IMR-90 (cell line): Measurements from ENCODE around the gene DPH2. TPM values are rescaled to one million over a fixed set of nuclear protein-coding genes. Genes with fewer than 3 reads are reported as not detected.

ENCODE experiments used
- ATAC-seq: fragments of 200-7000 bp; cut with Tn5 transposase; 2 replicates; pipeline ENCODE4 v1.9.1; 2020; ENCODE audit warnings: low read depth, mild to moderate bottlenecking, moderate library complexity
- BruUV-seq: library from RNA; stranded (reverse); fragments of 400-500 nt; replicated peaks from 2 replicates; lab custom pipeline; 2021; lab: Mats Ljungman, UMichigan
- CTCF ChIA-PET: fragments of 300-600 bp; formaldehyde crosslinking; extraction: SDS; loops from one replicate; lab custom pipeline; 2021; ENCODE audit warnings: antibody characterized with exemption; lab: Yijun Ruan, JAX
- POLR2A ChIA-PET: fragments of 300-600 bp; sonication (Branson Sonifier 250); formaldehyde crosslinking; loops from one replicate; lab custom pipeline; 2022; ENCODE audit warnings: antibody characterized with exemption; ENCODE audit not compliant: unreplicated experiment; lab: Charles Lee
- DNase-seq: peaks from one replicate; pipeline ENCODE4 v3.0.0; 2013
- H2AFZ ChIP-seq: replicated peaks from 2 replicates; pipeline ENCODE3; 2013; ENCODE audit warnings: low read length, mild to moderate bottlenecking; ENCODE audit not compliant: poor library complexity
- H2AK5ac ChIP-seq: 2 replicates; pipeline ENCODE4 v1.6.1; 2013; ENCODE audit warnings: low read depth, low read length, inconsistent platforms
- H2AK9ac ChIP-seq: replicated peaks from 2 replicates; pipeline ENCODE3; 2013; ENCODE audit warnings: mild to moderate bottlenecking, low read depth, low read length, moderate library complexity; ENCODE audit not compliant: poor library complexity
- H2BK120ac ChIP-seq: 2 replicates; pipeline ENCODE4 v1.6.1; 2013; ENCODE audit warnings: low read depth, low read length, inconsistent platforms
- H2BK15ac ChIP-seq: 3 replicates; pipeline ENCODE4 v1.6.1; 2013; ENCODE audit warnings: low read depth, low read length, inconsistent platforms
- H2BK20ac ChIP-seq: 2 replicates; pipeline ENCODE4 v1.6.1; 2013; ENCODE audit warnings: low read depth, mild to moderate bottlenecking, inconsistent platforms, low read length, moderate library complexity
- H2BK5ac ChIP-seq: 2 replicates; pipeline ENCODE4 v1.6.1; 2013; ENCODE audit warnings: mild to moderate bottlenecking, low read depth, low read length, inconsistent platforms; ENCODE audit not compliant: poor library complexity, severe bottlenecking
- H3K14ac ChIP-seq: replicated peaks from 2 replicates; pipeline ENCODE4 v1.6.1; 2013; ENCODE audit warnings: low read depth, low read length, inconsistent platforms
- H3K18ac ChIP-seq: 2 replicates; pipeline ENCODE4 v1.6.1; 2013; ENCODE audit warnings: low read depth, low read length, control low read depth
- H3K23ac ChIP-seq: 2 replicates; pipeline ENCODE4 v1.6.1; 2013; ENCODE audit warnings: low read depth, low read length, inconsistent platforms
- H3K27ac ChIP-seq: 2 replicates; pipeline ENCODE4 v1.5.1; 2013; ENCODE audit warnings: mild to moderate bottlenecking, control low read depth, low read length; ENCODE audit not compliant: insufficient read depth
- H3K27me3 ChIP-seq: 2 replicates; pipeline ENCODE4 v1.6.1; 2013; ENCODE audit warnings: low read length; ENCODE audit not compliant: control insufficient read depth, insufficient read depth
- H3K36me3 ChIP-seq: 2 replicates; pipeline ENCODE4 v1.6.1; 2013; ENCODE audit warnings: low read length, mixed read lengths; ENCODE audit not compliant: control insufficient read depth, insufficient read depth
- H3K4ac ChIP-seq: 2 replicates; pipeline ENCODE4 v1.6.1; 2013; ENCODE audit warnings: low read depth, low read length, inconsistent platforms
- H3K4me1 ChIP-seq: 2 replicates; pipeline ENCODE4 v1.6.1; 2013; ENCODE audit warnings: low read length, mixed read lengths; ENCODE audit not compliant: control insufficient read depth, insufficient read depth
- H3K4me2 ChIP-seq: 2 replicates; pipeline ENCODE4 v1.6.1; 2013; ENCODE audit warnings: low read depth, mild to moderate bottlenecking, control low read depth, low read length, moderate library complexity
- H3K4me3 ChIP-seq: 2 replicates; pipeline ENCODE4 v1.5.1; 2013; ENCODE audit warnings: low read depth, mild to moderate bottlenecking, control low read depth, low read length, moderate library complexity; ENCODE audit not compliant: insufficient read depth
- H3K56ac ChIP-seq: 2 replicates; pipeline ENCODE4 v1.6.1; 2013; ENCODE audit warnings: low read length, inconsistent platforms; ENCODE audit not compliant: insufficient read depth; ENCODE audit errors: extremely low read depth
- H3K79me1 ChIP-seq, 2 experiments: 2 replicates each; pipeline ENCODE4 v1.6.1; 2013; ENCODE audit warnings: low read length in 2 of 2, inconsistent platforms in 1 of 2, low read depth in 1 of 2
- H3K9ac ChIP-seq: 2 replicates; pipeline ENCODE4 v1.6.1; 2013; ENCODE audit warnings: low read depth, low read length, control low read depth
- H3K9me1 ChIP-seq: 2 replicates; pipeline ENCODE4 v1.6.1; 2013; ENCODE audit warnings: low read length, inconsistent platforms; ENCODE audit not compliant: insufficient read depth
- H3K9me3 ChIP-seq: 2 replicates; pipeline ENCODE4 v1.6.1; 2013; ENCODE audit warnings: low read length; ENCODE audit not compliant: control insufficient read depth, insufficient read depth
- H4K20me1 ChIP-seq: 2 replicates; pipeline ENCODE4 v1.6.1; 2013; ENCODE audit warnings: low read length, inconsistent platforms; ENCODE audit not compliant: insufficient read depth
- H4K5ac ChIP-seq: 2 replicates; pipeline ENCODE4 v1.6.1; 2013; ENCODE audit warnings: mild to moderate bottlenecking, low read depth, low read length, control low read depth
- H4K8ac ChIP-seq, 2 experiments: 2 replicates each; pipeline ENCODE4 v1.6.1; 2013; ENCODE audit warnings: low read depth in 2 of 2, low read length in 2 of 2, control low read depth in 1 of 2, inconsistent platforms in 1 of 2
- H4K91ac ChIP-seq: 2 replicates; pipeline ENCODE4 v1.6.1; 2013; ENCODE audit warnings: low read depth, low read length, inconsistent platforms; ENCODE audit not compliant: insufficient read depth
- BHLHE40 ChIP-seq: fragments of 150-350 bp; IDR thresholded peaks from 2 replicates; pipeline ENCODE4 v1.6.1; 2016; ENCODE audit warnings: mild to moderate bottlenecking, low read depth, low read length
- FOS ChIP-seq: fragments of 150-350 bp; IDR thresholded peaks from 2 replicates; pipeline ENCODE4 v1.6.1; 2016; ENCODE audit warnings: low read depth, low read length
- MXI1 ChIP-seq: IDR thresholded peaks from 2 replicates; pipeline ENCODE4 v1.6.1; 2012; ENCODE audit warnings: low read depth, mild to moderate bottlenecking, low read length, moderate library complexity, borderline replicate concordance
- NFE2L2 ChIP-seq: fragments of 150-350 bp; IDR thresholded peaks from 2 replicates; pipeline ENCODE4 v1.6.1; 2016; ENCODE audit warnings: low read depth, mild to moderate bottlenecking, low read length
- POLR2A ChIP-seq: IDR thresholded peaks from 2 replicates; pipeline ENCODE4 v1.6.1; 2012; ENCODE audit warnings: mild to moderate bottlenecking, low read depth, low read length
- RAD21 ChIP-seq: IDR thresholded peaks from 2 replicates; pipeline ENCODE4 v1.6.1; 2012; ENCODE audit warnings: low read length, improper control_type of control experiment
- RCOR1 ChIP-seq: IDR thresholded peaks from 2 replicates; pipeline ENCODE4 v1.6.1; 2012; ENCODE audit warnings: mild to moderate bottlenecking, low read length, improper control_type of control experiment; ENCODE audit not compliant: insufficient replicate concordance
- SMC3 ChIP-seq: fragments of 150-350 bp; IDR thresholded peaks from 2 replicates; pipeline ENCODE4 v1.6.1; 2016; ENCODE audit warnings: low read depth, mild to moderate bottlenecking, antibody characterized with exemption, low read length, moderate library complexity
- WGBS, 2 experiments: methylation state at CpG; one replicate each; pipeline versions ENCODE4 v1.1.5 to v1.1.7; 2013; ENCODE audit warnings: missing lambda C conversion rate in 2 of 2; ENCODE audit not compliant: insufficient read length in 1 of 2; ENCODE audit errors: extremely low coverage in 2 of 2; 5-methylcytosine and 5-hydroxymethylcytosine counted together
- dilution Hi-C: fragments of 300-500 bp; cut with HindIII; formaldehyde crosslinking; loops from one replicate; pipeline ENCODE4 v1.14.3; 2018; ENCODE audit warnings: low sequenced_read_pairs; ENCODE audit not compliant: unreplicated experiment
- in situ Hi-C: fragments of 300-500 bp; cut with MboI; formaldehyde crosslinking; loops from 3 replicates; pipeline ENCODE4 v1.14.3; 2019; ENCODE audit warnings: low sequenced_read_pairs, inconsistent platforms, mixed read lengths
- intact Hi-C: fragments of 100-400 bp; cut with micrococcal nuclease; formaldehyde crosslinking; loops from 2 replicates; pipeline ENCODE4 v1.10.0; 2022
- polyA plus RNA-seq, 3 experiments: library from polyadenylated mRNA; depleted of rRNA; stranded (reverse); fragments of >200 nt; gene quantifications; 2 replicates each; pipeline ENCODE4 v1.2.3, GENCODE V29; 2012; ENCODE audit warnings: low replicate concordance in 1 of 3
- total RNA-seq: library from RNA; depleted of rRNA; stranded (reverse); fragments of >200 nt; gene quantifications from 2 replicates; pipeline ENCODE4 v1.2.3, GENCODE V29; 2012
- TF ChIP-seq, protein P1 (sequence below): conservative IDR thresholded peaks from 2 replicates; pipeline ENCODE4 v1.5.1; 2012; ENCODE audit warnings: mild to moderate bottlenecking, low read depth, low read length, improper control_type of control experiment
- TF ChIP-seq, protein P2 (sequence below): fragments of 150-350 bp; IDR thresholded peaks from 2 replicates; pipeline ENCODE4 v1.6.1; 2016; ENCODE audit warnings: low read depth, mild to moderate bottlenecking, low read length, moderate library complexity, borderline replicate concordance

Gene DPH2
- total and polyA plus RNA-seq, 2 of the 4 experiments (the other 2 are of a cell fraction) = 21.0 to 32.2 TPM

DNA sequence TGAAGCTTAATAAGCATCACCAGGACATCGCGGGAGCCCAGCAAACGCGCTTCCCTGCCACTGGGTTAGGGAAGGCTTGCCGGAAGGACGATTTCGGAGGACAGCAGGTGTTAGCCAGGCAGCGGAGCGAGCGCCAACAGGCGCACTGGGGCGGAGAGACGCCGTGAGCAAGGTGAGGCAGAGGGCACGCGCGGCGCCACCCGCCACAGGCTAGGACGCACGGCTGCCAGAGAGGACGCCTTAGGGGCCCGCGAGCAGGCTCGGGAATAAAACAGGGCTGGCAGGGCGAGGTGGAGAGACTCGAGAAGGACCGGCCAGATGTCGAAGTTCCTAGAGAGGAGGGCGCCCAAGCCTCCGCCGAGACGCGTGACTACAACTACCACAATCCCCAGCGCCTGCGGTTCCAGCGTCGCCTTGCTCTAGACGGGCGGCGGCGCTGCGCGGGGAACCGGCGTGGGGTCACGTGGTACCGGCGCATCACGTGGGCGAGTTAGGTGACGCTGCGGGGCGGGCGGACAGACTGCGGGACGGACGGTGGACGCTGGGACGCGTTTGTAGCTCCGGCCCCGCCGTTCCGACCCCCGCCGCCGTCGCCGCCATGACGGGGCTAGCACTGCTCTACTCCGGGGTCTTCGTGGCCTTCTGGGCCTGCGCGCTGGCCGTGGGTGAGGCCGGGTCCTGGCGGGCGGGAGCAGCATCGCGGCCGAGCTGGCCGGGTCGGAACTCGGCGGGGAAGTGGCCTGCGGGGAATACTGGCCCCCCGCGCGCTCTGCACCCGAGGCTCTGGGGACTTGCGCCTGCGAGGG, 4.8 kb downstream of the DPH2 start, which contains the start of gene ATP6V0B (continued):
- no peak for TF ChIP-seq NFE2L2
- no peak for TF ChIP-seq RAD21
- TF ChIP-seq FOS = peak; percentile 96

DNA sequence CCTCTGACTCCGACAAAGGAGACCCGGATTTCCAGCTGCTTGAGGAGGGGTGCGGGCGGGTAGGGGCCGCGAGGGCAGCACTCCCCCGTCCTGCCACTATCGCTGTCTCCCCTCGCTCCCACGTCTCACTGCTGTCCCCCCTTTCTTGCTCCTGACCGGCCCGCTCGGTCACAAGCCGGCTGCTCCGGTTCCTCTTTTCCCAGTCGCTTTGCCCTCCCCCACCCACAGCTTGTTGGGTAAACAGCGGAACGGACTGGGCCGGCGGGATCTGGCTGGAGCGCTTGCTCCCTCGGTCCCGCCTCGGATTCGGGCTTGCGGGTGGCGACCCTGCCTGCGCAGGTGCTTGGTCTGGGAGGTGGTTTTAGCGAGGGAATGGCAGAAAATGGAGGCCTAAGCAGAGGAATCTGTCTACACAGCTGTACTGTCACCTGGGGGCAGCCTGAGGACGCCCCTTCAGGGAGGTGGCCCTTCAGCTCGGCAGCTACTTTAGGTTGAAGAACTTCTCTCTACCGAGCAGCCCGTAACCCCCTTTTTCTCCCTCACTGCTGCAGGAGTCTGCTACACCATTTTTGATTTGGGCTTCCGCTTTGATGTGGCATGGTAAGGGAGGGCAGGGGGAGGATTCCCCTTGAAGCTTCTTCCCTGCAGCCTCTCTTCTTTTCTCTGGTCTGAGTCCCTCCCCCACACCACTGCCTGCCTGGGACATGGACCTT, 5.6 kb downstream of the DPH2 start:
- peak overlapping the region; percentile 76 for H3K4me3 ChIP-seq
- peak overlapping the region; percentile 76 for H2AK5ac ChIP-seq
- H3K9ac ChIP-seq = peak overlapping the region; percentile 71
- 0% methylated on average over 10 of the region's 34 CpGs; no CpG with 5 or more reads in 1 of the 2 experiments for WGBS, 2 experiments
- peaks cover 35% of the 10 kb centered on the region for H3K9me1 ChIP-seq
- H2BK20ac ChIP-seq = no peak overlapping the region
- peak overlapping the region; percentile 58 for H3K14ac ChIP-seq
- peak overlapping the region; percentile 26 for H3K4ac ChIP-seq
- dilution Hi-C loops (no loop called here), intact Hi-C loops (no loop called here), in situ Hi-C loops (no loop called here)
- ChIA-PET CTCF (no interaction called here), POLR2A (interaction anchor here (0.6 kb wide), 3 partner anchors 16 to 1158 kb away, joined by 3 to 9 read pairs (median 5); no protein-coding TSS in a partner anchor)
- peak overlapping the region; percentile 45; the same call in 1 of the 2 replicates for H3K56ac ChIP-seq
- no peak overlapping the region for H4K5ac ChIP-seq
- H3K79me1 ChIP-seq = peaks cover 41 to 61% of the 10 kb centered on the region in 2 experiments; a peak in 3 of 4 replicates
- peak overlapping the region in 1 of 2 experiments; percentile 65; a peak in 1 of 4 replicates for H4K8ac ChIP-seq
- H2AFZ ChIP-seq = peak overlapping the region; percentile 99
- H3K4me1 ChIP-seq = peaks cover 18% of the 10 kb centered on the region
- H3K36me3 ChIP-seq = peaks cover 25% of the 10 kb centered on the region
- peaks cover 25% of the 10 kb centered on the region for H4K20me1 ChIP-seq
- no TSS peak for BruUV-seq
- no peak overlapping the region for H3K18ac ChIP-seq
- ATAC-seq = peak; percentile 7
- H3K23ac ChIP-seq = peak overlapping the region; percentile 86
- peak overlapping the region; percentile 28; the same call in 1 of the 2 replicates for H4K91ac ChIP-seq
- no peak for DNase-seq
- peak overlapping the region; percentile 94 for H2AK9ac ChIP-seq
- H2BK5ac ChIP-seq = peak overlapping the region; percentile 66
- H2BK120ac ChIP-seq = no peak overlapping the region
- no peaks in the 10 kb centered on the region for H3K9me3 ChIP-seq
- H2BK15ac ChIP-seq = no peak overlapping the region
- H3K27ac ChIP-seq = peak overlapping the region; percentile 73
- TF ChIP-seq MXI1 (no peak), FOS (no peak), RAD21 (no peak), RCOR1 (no peak), POLR2A (no peak), SMC3 (no peak), BHLHE40 (no peak)
- TF ChIP-seq, protein P1, sequence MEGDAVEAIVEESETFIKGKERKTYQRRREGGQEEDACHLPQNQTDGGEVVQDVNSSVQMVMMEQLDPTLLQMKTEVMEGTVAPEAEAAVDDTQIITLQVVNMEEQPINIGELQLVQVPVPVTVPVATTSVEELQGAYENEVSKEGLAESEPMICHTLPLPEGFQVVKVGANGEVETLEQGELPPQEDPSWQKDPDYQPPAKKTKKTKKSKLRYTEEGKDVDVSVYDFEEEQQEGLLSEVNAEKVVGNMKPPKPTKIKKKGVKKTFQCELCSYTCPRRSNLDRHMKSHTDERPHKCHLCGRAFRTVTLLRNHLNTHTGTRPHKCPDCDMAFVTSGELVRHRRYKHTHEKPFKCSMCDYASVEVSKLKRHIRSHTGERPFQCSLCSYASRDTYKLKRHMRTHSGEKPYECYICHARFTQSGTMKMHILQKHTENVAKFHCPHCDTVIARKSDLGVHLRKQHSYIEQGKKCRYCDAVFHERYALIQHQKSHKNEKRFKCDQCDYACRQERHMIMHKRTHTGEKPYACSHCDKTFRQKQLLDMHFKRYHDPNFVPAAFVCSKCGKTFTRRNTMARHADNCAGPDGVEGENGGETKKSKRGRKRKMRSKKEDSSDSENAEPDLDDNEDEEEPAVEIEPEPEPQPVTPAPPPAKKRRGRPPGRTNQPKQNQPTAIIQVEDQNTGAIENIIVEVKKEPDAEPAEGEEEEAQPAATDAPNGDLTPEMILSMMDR = no peak
- TF ChIP-seq, protein P2, sequence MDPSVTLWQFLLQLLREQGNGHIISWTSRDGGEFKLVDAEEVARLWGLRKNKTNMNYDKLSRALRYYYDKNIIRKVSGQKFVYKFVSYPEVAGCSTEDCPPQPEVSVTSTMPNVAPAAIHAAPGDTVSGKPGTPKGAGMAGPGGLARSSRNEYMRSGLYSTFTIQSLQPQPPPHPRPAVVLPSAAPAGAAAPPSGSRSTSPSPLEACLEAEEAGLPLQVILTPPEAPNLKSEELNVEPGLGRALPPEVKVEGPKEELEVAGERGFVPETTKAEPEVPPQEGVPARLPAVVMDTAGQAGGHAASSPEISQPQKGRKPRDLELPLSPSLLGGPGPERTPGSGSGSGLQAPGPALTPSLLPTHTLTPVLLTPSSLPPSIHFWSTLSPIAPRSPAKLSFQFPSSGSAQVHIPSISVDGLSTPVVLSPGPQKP = no peak
- peak overlapping the region; percentile 65 for H3K4me2 ChIP-seq
- H3K27me3 ChIP-seq = no peaks in the 10 kb centered on the region
